HPDE6-E6E7 (cell line): ENCODE measurements around the gene SNX1.

ENCODE experiments used
- DNase-seq: peaks from one replicate; pipeline ENCODE4 v3.0.0; 2011; ENCODE audit warnings: missing footprints; ENCODE audit errors: extremely low spot score

Gene SNX1

DNA sequence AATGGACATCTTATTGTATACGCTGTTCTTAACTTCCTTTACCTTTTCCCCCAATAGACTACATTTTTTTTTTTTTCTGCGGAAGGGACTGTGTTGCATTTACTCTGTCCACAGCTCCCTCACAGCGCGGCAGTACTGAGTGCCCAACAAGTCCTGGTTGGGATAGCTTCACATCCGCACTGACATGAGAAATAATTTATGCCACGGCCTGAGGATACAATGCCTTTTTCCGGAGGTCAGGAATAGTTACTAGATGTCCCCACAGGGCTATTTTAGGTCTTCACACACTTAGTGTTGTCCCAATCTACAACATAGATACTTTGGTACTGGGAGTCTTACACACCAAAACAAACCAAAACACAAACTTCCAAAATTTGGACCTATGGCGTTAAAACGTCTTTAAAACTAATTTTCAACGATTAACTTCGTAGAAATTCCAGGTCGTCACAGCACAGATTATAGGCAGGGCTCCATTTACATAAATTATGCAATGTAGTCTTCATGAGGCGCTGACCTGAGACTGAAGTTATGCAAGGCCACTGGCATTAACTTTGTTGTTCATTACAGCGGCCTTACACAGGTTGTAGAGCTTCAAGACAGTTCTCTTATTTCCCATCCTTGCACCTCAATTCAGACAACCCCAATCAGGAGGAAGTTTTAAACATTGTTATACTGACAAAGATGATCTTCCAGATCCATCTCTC is 68.0 kb downstream of the SNX1 start:
- DNase-seq: no peak

- no peak for DNase-seq
Measured at GRCh38 chr15:64164436-64164835, 68.7 kb downstream of the SNX1 start.

GRCh38 chr15:64166102-64166890 is 70.5 kb downstream of the SNX1 start:
- no peak for DNase-seq

DNA sequence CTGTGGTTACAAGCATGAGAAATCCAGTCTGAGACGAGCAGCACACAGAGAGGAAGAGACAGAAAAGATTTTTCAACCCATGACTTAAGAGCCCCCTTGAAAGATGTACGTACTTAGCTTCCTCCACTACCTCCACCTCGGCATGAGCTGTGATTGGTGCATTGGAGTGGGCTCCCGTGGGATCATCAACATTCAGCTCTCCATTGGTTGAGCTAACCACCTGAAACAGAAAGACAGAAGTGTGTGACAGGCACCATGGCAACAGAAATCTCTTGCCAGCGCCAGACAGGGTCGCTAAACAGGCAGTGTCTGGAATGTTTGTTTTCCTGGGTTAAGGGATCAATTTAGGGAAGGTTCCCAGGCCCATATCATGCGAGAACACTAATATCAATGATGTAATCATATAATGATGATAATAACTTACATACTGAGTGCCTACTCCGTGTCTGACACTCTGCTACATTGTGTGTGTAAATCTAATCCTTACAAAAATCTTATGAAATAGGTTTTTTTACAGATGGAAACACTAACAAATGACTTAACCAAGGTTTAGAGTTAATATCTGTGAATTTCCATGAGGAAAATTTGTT is 84.5 kb downstream of the SNX1 start:
- no peak for DNase-seq

DNA sequence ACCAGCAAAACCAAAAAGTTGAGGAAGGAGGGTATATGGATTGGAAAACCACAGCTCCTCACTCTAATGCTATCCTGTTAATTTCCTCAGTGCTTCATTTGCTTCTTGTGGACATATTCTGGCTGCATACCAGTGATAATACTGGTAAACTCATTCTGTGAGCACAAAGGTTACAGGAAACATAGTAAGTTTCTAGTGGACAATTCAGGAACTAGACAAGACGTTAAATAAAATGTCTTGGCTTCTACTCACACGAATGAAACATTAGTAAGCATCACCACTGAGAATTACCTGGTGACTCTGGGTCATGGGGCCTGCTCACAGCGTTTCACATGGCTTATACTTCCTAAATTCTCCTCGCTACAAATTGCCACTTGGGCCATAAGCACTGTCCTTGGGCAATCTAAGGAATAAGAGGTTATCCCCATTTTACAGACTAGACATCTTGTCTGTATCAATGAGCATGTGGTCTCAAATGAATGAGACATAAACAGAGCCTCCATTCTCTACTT is 87.1 kb downstream of the SNX1 start:
- no peak for DNase-seq

GRCh38 chr15:64185146-64185911 is 89.5 kb downstream of the SNX1 start:
- DNase-seq: no peak

DNA sequence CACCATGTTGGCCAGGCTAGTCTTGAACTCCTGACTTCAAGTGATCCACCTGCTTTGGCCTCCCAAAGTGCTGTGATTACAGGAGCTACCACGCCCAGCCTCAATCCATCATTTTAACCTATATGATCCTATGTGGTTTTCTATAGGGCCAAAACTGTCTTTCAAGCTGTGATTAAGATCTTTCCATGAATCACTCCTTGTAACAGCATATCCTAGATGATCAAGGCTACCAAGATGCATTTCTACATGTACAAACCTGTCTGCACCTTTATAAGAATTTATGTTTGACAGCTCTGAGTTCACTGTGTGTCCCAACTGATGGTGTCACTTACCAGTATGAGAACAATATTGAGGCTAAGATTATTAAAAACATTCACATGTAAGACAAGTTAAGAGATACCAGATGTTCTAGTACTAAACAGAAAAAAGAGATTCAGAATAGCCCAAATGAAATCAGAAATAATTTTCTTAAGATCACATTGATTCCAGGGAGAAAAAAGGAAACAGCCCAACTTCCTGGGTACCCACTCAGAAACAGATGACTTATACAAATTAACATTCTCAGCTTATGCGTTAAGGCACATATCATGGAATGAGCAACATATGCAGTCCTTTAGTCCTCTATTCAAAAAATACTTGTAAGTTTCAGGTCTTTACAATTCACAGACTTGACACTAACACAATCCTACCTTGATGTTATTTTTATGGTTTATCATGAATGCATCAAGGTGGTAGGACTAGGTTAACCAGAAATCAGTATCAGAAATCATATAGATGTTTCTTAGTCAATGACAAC is 91.8 kb downstream of the SNX1 start:
- DNase-seq: peak; percentile 83
